Body of pancreas (tissue), 4 donors: ENCODE results near the gene RXRA.

ENCODE experiments used
- CTCF ChIP-seq, 7 experiments: fragments of 450-650 bp in 4 of 7; fragments of 200-600 bp in 3 of 7; sonication (generic) in 3 of 7; IDR thresholded peaks; one replicate each; pipeline ENCODE4 v1.5.1; 2016 to 2019; ENCODE audit warnings: antibody characterized with exemption in 7 of 7
- POLR2A ChIP-seq, 3 donors: fragments of 450-650 bp; IDR thresholded peaks; one replicate each; pipeline ENCODE4 v1.6.1; 2016; ENCODE audit warnings: antibody characterized with exemption in 3 of 3, mild to moderate bottlenecking in 2 of 3

- TF ChIP-seq CTCF (IDR thresholded peaks at IDR 0.05) = no peak
- TF ChIP-seq POLR2A (IDR thresholded peaks at IDR 0.05) = no peak
Measured at GRCh38 chr9:134388289-134388808, 62.1 kb downstream of the RXRA start.
